GM21447 (cell line): ENCODE measurements around the gene TMED6.
"Not testable (repeated sequence)": the region's sequence is repeated elsewhere in the genome, so short reads cannot be mapped to it uniquely, and the experiment has no call there.

Source experiments
- ATAC-seq: cut with Tn5 transposase; IDR thresholded peaks from one replicate; pipeline ENCODE4 v1.9.1; 2021; ENCODE audit not compliant: unreplicated experiment

TMED6 gene

GRCh38 chr16:69306031-69306430 is 45.6 kb downstream of the TMED6 start:
- no peak for ATAC-seq

GRCh38 chr16:69302301-69302700 is 49.3 kb downstream of the TMED6 start:
- ATAC-seq = no peak

GRCh38 chr16:69301861-69302260 is 49.7 kb downstream of the TMED6 start:
- no peak for ATAC-seq

- no peak for ATAC-seq
Observed at GRCh38 chr16:69301187-69301586, 50.4 kb downstream of the TMED6 start.

GRCh38 chr16:69298261-69298660 is 53.3 kb downstream of the TMED6 start:
- no peak for ATAC-seq

- not testable (repeated sequence) for ATAC-seq
Observed at GRCh38 chr16:69296771-69297170, 54.8 kb downstream of the TMED6 start.

GRCh38 chr16:69294051-69294450 is 57.5 kb downstream of the TMED6 start:
- ATAC-seq = no peak

GRCh38 chr16:69293401-69293800 is 58.2 kb downstream of the TMED6 start:
- no peak for ATAC-seq
